Liver (tissue), 9 donors: ENCODE measurements around the gene SIGLEC6. TPM values are rescaled to one million over a fixed set of nuclear protein-coding genes. Genes with fewer than 3 reads are reported as not detected.

Source experiments
- DNase-seq: peaks from one replicate; pipeline ENCODE4 v3.0.0-alpha.2; 2017; ENCODE audit warnings: low spot score
- H3K27ac ChIP-seq, 2 donors: one replicate each; pipeline ENCODE4 v1.7.0; 2013; ENCODE audit warnings: inconsistent platforms in 2 of 2, low read length in 2 of 2, control low read depth in 1 of 2, low read depth in 1 of 2, mild to moderate bottlenecking in 1 of 2
- H3K27me3 ChIP-seq, 4 donors: one replicate each; pipeline versions ENCODE4 v1.6.1 to v1.7.0; 2013; ENCODE audit warnings: low read length in 3 of 4, inconsistent platforms in 1 of 4, mild to moderate bottlenecking in 1 of 4, moderate library complexity in 1 of 4; ENCODE audit not compliant: control insufficient read depth in 4 of 4, insufficient read depth in 4 of 4
- H3K36me3 ChIP-seq, 4 donors: one replicate each; pipeline versions ENCODE4 v1.6.1 to v1.7.0; 2013; ENCODE audit warnings: low read length in 3 of 4, mild to moderate bottlenecking in 3 of 4, low read depth in 1 of 4, moderate library complexity in 1 of 4; ENCODE audit not compliant: control insufficient read depth in 4 of 4, insufficient read depth in 3 of 4
- H3K4me1 ChIP-seq, 4 donors: one replicate each; pipeline versions ENCODE4 v1.6.1 to v1.7.0; 2013; ENCODE audit warnings: low read length in 3 of 4, mild to moderate bottlenecking in 3 of 4, moderate library complexity in 1 of 4; ENCODE audit not compliant: control insufficient read depth in 4 of 4, insufficient read depth in 4 of 4
- H3K4me3 ChIP-seq, 3 donors: one replicate each; pipeline versions ENCODE4 v1.6.1 to v1.7.0; 2013; ENCODE audit warnings: low read length in 3 of 3, control low read depth in 1 of 3, low read depth in 1 of 3, mild to moderate bottlenecking in 1 of 3
- H3K9ac ChIP-seq, 2 donors: one replicate each; pipeline ENCODE4 v1.7.0; 2013; ENCODE audit warnings: low read length in 2 of 2, mild to moderate bottlenecking in 2 of 2, moderate library complexity in 2 of 2, control low read depth in 1 of 2, low read depth in 1 of 2
- H3K9me3 ChIP-seq, 4 donors: one replicate each; pipeline versions ENCODE4 v1.6.1 to v1.7.0; 2013; ENCODE audit warnings: low read length in 3 of 4; ENCODE audit not compliant: control insufficient read depth in 4 of 4
- CTCF ChIP-seq: fragments of 150-350 bp; IDR thresholded peaks from 2 replicates; pipeline ENCODE4 v1.5.1; 2017; ENCODE audit warnings: improper control_type of control experiment, low read depth, low read length; ENCODE audit not compliant: missing input control
- EGR1 ChIP-seq, 2 donors: IDR thresholded peaks; 2 replicates each; pipeline ENCODE4 v1.6.1; 2016 to 2018; ENCODE audit warnings: antibody characterized with exemption in 2 of 2, low read depth in 2 of 2
- FOXA1 ChIP-seq: IDR thresholded peaks from 2 replicates; pipeline ENCODE4 v1.6.1; 2016; ENCODE audit warnings: antibody characterized with exemption
- FOXA2 ChIP-seq: IDR thresholded peaks from 2 replicates; pipeline ENCODE4 v1.6.1; 2016; ENCODE audit warnings: antibody characterized with exemption
- GABPA ChIP-seq, 2 donors: IDR thresholded peaks in 1 of 2; conservative IDR thresholded peaks in 1 of 2; 2 replicates each; pipeline ENCODE4 v1.6.1; 2016; ENCODE audit warnings: antibody characterized with exemption in 2 of 2, mild to moderate bottlenecking in 1 of 2, moderate library complexity in 1 of 2
- HNF4A ChIP-seq, 2 donors: conservative IDR thresholded peaks; 2 replicates each; pipeline ENCODE4 v1.6.1; 2016; ENCODE audit warnings: antibody characterized with exemption in 2 of 2, mild to moderate bottlenecking in 2 of 2
- HNF4G ChIP-seq: IDR thresholded peaks from 2 replicates; pipeline ENCODE4 v1.6.1; 2016; ENCODE audit warnings: antibody characterized with exemption
- NR2F2 ChIP-seq: IDR thresholded peaks from 2 replicates; pipeline ENCODE4 v1.6.1; 2016; ENCODE audit warnings: antibody characterized with exemption
- RAD21 ChIP-seq, 2 donors: IDR thresholded peaks; 2 replicates each; pipeline ENCODE4 v1.6.1; 2016; ENCODE audit warnings: antibody characterized with exemption in 2 of 2, mild to moderate bottlenecking in 2 of 2
- RXRA ChIP-seq, 2 donors: IDR thresholded peaks; 2 replicates each; pipeline ENCODE4 v1.6.1; 2017 to 2018; ENCODE audit warnings: antibody characterized with exemption in 2 of 2, mild to moderate bottlenecking in 1 of 2
- SP1 ChIP-seq: IDR thresholded peaks from 2 replicates; pipeline ENCODE4 v1.6.1; 2018; ENCODE audit warnings: antibody characterized with exemption, mild to moderate bottlenecking
- YY1 ChIP-seq: IDR thresholded peaks from 2 replicates; pipeline ENCODE4 v1.6.1; 2016; ENCODE audit warnings: antibody characterized with exemption, mild to moderate bottlenecking
- WGBS: extraction: QIAGEN DNeasy Blood & Tissue Kit; methylation state at CpG from one replicate; pipeline ENCODE4 v1.1.7; 2013; 5-methylcytosine and 5-hydroxymethylcytosine counted together
- polyA plus RNA-seq, 2 donors: library from polyadenylated mRNA; stranded (reverse) in 1 of 2; unstranded in 1 of 2; fragments of 200-250 nt in 1 of 2; fragments of >200 nt in 1 of 2; fragmentation: Nextera tagmentation in 1 of 2; extraction: Ambion mirVana in 1 of 2; gene quantifications; one replicate each; pipeline versions ENCODE4 v1.2.1 to v1.2.3, GENCODE V29; 2013 to 2015
- total RNA-seq, 2 donors: library from RNA; depleted of rRNA; stranded (reverse); fragments of >200 nt; gene quantifications; one replicate each; pipeline ENCODE4 v1.2.3, GENCODE V29; 2014
- TF ChIP-seq, protein P1 (sequence below): IDR thresholded peaks from 2 replicates; pipeline ENCODE4 v1.6.1; 2016; ENCODE audit warnings: antibody characterized with exemption
- TF ChIP-seq, protein P2 (sequence below): IDR thresholded peaks from 2 replicates; pipeline ENCODE4 v1.6.1; 2016; ENCODE audit warnings: antibody characterized with exemption
- TF ChIP-seq, protein P3 (sequence below): IDR thresholded peaks from 2 replicates; pipeline ENCODE4 v1.6.1; 2016; ENCODE audit warnings: antibody characterized with exemption, mild to moderate bottlenecking
- TF ChIP-seq, protein P4 (sequence below): IDR thresholded peaks from 2 replicates; pipeline ENCODE4 v1.6.1; 2016; ENCODE audit warnings: antibody characterized with exemption
- donor health status: healthy.
- donor health status: healthy.
- donor health status: healthy.
- donor health status: healthy.
- donor health status: healthy.

The SIGLEC6 gene
- total and polyA plus RNA-seq, 4 donors = 0.08 to 0.47 (median 0.08) TPM; not detected in 1

DNA sequence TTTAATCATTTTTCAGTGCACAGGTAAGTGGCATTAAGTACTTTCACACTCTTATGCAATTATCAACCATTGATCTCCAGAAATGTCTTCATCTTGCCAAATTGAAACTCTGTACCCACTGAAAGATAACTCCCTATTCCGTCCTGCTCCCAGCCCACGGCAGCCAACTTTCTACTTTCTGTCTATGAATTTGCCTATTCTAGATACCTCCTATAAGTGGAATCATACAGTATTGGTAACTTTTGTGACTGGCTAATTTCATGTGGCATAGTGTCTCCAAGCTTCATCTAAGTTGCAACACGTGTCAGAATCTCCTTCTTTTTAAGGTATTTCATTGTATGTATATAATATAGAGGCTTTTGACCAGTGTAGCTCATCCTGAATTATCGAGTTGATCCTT, 58.9 kb downstream of the SIGLEC6 start:
- no peaks in the 10 kb centered on the region for H3K4me1 ChIP-seq
- no peak for DNase-seq
- no peaks in the 10 kb centered on the region for H3K27me3 ChIP-seq
- no peaks in the 10 kb centered on the region for H3K9me3 ChIP-seq
- H3K9ac ChIP-seq = no peak overlapping the region
- TF ChIP-seq, protein P1, sequence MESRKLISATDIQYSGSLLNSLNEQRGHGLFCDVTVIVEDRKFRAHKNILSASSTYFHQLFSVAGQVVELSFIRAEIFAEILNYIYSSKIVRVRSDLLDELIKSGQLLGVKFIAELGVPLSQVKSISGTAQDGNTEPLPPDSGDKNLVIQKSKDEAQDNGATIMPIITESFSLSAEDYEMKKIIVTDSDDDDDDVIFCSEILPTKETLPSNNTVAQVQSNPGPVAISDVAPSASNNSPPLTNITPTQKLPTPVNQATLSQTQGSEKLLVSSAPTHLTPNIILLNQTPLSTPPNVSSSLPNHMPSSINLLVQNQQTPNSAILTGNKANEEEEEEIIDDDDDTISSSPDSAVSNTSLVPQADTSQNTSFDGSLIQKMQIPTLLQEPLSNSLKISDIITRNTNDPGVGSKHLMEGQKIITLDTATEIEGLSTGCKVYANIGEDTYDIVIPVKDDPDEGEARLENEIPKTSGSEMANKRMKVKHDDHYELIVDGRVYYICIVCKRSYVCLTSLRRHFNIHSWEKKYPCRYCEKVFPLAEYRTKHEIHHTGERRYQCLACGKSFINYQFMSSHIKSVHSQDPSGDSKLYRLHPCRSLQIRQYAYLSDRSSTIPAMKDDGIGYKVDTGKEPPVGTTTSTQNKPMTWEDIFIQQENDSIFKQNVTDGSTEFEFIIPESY = no peak
- TF ChIP-seq, protein P2, sequence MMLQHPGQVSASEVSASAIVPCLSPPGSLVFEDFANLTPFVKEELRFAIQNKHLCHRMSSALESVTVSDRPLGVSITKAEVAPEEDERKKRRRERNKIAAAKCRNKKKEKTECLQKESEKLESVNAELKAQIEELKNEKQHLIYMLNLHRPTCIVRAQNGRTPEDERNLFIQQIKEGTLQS = no peak
- TF ChIP-seq, protein P3, sequence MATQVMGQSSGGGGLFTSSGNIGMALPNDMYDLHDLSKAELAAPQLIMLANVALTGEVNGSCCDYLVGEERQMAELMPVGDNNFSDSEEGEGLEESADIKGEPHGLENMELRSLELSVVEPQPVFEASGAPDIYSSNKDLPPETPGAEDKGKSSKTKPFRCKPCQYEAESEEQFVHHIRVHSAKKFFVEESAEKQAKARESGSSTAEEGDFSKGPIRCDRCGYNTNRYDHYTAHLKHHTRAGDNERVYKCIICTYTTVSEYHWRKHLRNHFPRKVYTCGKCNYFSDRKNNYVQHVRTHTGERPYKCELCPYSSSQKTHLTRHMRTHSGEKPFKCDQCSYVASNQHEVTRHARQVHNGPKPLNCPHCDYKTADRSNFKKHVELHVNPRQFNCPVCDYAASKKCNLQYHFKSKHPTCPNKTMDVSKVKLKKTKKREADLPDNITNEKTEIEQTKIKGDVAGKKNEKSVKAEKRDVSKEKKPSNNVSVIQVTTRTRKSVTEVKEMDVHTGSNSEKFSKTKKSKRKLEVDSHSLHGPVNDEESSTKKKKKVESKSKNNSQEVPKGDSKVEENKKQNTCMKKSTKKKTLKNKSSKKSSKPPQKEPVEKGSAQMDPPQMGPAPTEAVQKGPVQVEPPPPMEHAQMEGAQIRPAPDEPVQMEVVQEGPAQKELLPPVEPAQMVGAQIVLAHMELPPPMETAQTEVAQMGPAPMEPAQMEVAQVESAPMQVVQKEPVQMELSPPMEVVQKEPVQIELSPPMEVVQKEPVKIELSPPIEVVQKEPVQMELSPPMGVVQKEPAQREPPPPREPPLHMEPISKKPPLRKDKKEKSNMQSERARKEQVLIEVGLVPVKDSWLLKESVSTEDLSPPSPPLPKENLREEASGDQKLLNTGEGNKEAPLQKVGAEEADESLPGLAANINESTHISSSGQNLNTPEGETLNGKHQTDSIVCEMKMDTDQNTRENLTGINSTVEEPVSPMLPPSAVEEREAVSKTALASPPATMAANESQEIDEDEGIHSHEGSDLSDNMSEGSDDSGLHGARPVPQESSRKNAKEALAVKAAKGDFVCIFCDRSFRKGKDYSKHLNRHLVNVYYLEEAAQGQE = no peak
- TF ChIP-seq SP1 (no peak), RXRA (IDR thresholded peaks at IDR 0.05) (no peak), CTCF (no peak)
- WGBS = 14% methylated on average over 4 of the region's 4 CpGs
- H3K27ac ChIP-seq = no peak overlapping the region
- H3K4me3 ChIP-seq = no peak overlapping the region
- H3K36me3 ChIP-seq = no peaks in the 10 kb centered on the region

GRCh38 chr19:51471527-51471926, 59.9 kb downstream of the SIGLEC6 start:
- H3K27ac ChIP-seq = no peak overlapping the region
- DNase-seq = no peak
- no peaks in the 10 kb centered on the region for H3K36me3 ChIP-seq
- WGBS = 74% methylated on average over 1 of the region's 1 CpG
- H3K4me3 ChIP-seq = no peak overlapping the region
- no peaks in the 10 kb centered on the region for H3K4me1 ChIP-seq
- no peaks in the 10 kb centered on the region for H3K9me3 ChIP-seq
- no peaks in the 10 kb centered on the region for H3K27me3 ChIP-seq
- H3K9ac ChIP-seq = no peak overlapping the region
- TF ChIP-seq, protein P4, sequence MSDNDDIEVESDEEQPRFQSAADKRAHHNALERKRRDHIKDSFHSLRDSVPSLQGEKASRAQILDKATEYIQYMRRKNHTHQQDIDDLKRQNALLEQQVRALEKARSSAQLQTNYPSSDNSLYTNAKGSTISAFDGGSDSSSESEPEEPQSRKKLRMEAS = no peak
- TF ChIP-seq EGR1 (IDR thresholded peaks at IDR 0.05; ENCODE audit: low read depth in 2 of 2) = no peak
- TF ChIP-seq NR2F2 = no peak
- TF ChIP-seq, protein P1 = no peak
- no peak for TF ChIP-seq RXRA (IDR thresholded peaks at IDR 0.05)
- no peak for TF ChIP-seq HNF4G
- no peak for TF ChIP-seq FOXA1
- TF ChIP-seq YY1 = no peak
- TF ChIP-seq HNF4A (conservative IDR thresholded peaks at IDR 0.05) = no peak
- no peak for TF ChIP-seq GABPA (IDR thresholded peaks at IDR 0.05 in 1 of 2, conservative IDR thresholded peaks at IDR 0.05 in 1 of 2)
- TF ChIP-seq, protein P3 = no peak
- TF ChIP-seq FOXA2 = no peak
- TF ChIP-seq RAD21 (IDR thresholded peaks at IDR 0.05) = no peak
- no peak for TF ChIP-seq CTCF
